H9 (cell line): ENCODE results near the gene IGF2BP3. TPM values are rescaled to one million over a fixed set of nuclear protein-coding genes. Genes with fewer than 3 reads are reported as not detected.
A peak's percentile ranks its signal among the peaks of the same experiment; 100 is the strongest.

Source experiments
- DNase-seq: peaks from one replicate; pipeline ENCODE4 v3.0.0-alpha.2; 2017
- H2AFZ ChIP-seq: one replicate; pipeline ENCODE4 v1.6.1; 2013; ENCODE audit warnings: mild to moderate bottlenecking, low read length, control low read depth, moderate library complexity
- H2AK5ac ChIP-seq: 2 replicates; pipeline ENCODE4 v1.6.1; 2013; ENCODE audit warnings: low read length, control low read depth, mixed read lengths; ENCODE audit not compliant: insufficient read length
- H2BK120ac ChIP-seq: one replicate; pipeline ENCODE4 v1.6.1; 2013; ENCODE audit warnings: low read depth, mild to moderate bottlenecking, low read length, control low read depth, inconsistent platforms; ENCODE audit not compliant: poor library complexity, severe bottlenecking
- H2BK12ac ChIP-seq: 2 replicates; pipeline ENCODE4 v1.6.1; 2013; ENCODE audit warnings: low read length, control low read depth, mixed read lengths, low read depth; ENCODE audit not compliant: insufficient read length
- H2BK15ac ChIP-seq: 2 replicates; pipeline ENCODE4 v1.6.1; 2013; ENCODE audit warnings: low read depth, low read length, control low read depth
- H2BK20ac ChIP-seq: one replicate; pipeline ENCODE4 v1.6.1; 2013; ENCODE audit warnings: low read depth, mild to moderate bottlenecking, low read length, control low read depth, inconsistent platforms; ENCODE audit not compliant: poor library complexity, severe bottlenecking
- H2BK5ac ChIP-seq: 2 replicates; pipeline ENCODE4 v1.6.1; 2013; ENCODE audit warnings: low read length, control low read depth, mixed read lengths; ENCODE audit not compliant: insufficient read length
- H3K14ac ChIP-seq: 2 replicates; pipeline ENCODE4 v1.6.1; 2013; ENCODE audit warnings: low read length, control low read depth; ENCODE audit not compliant: insufficient read depth
- H3K18ac ChIP-seq: 2 replicates; pipeline ENCODE4 v1.6.1; 2013; ENCODE audit warnings: low read depth, mild to moderate bottlenecking, mixed read lengths, low read length, control low read depth; ENCODE audit not compliant: insufficient read length
- H3K23ac ChIP-seq: 2 replicates; pipeline ENCODE4 v1.6.1; 2013; ENCODE audit warnings: low read length, control low read depth, mixed read lengths, low read depth; ENCODE audit not compliant: insufficient read length
- H3K23me2 ChIP-seq: 2 replicates; pipeline ENCODE4 v1.6.1; 2013; ENCODE audit warnings: low read depth, mild to moderate bottlenecking, mixed read lengths, low read length, control low read depth; ENCODE audit not compliant: insufficient read length, poor library complexity, severe bottlenecking
- H3K27ac ChIP-seq: 2 replicates; pipeline ENCODE4 v1.5.1; 2013; ENCODE audit warnings: low read length, control low read depth, mixed read lengths, low read depth; ENCODE audit not compliant: insufficient read length
- H3K27me3 ChIP-seq: 2 replicates; pipeline ENCODE4 v1.6.1; 2013; ENCODE audit warnings: low read length, control low read depth, inconsistent platforms; ENCODE audit not compliant: insufficient read depth
- H3K4ac ChIP-seq: 2 replicates; pipeline ENCODE4 v1.6.1; 2013; ENCODE audit warnings: low read depth, mild to moderate bottlenecking, control low read depth, inconsistent platforms, low read length, moderate library complexity
- H3K4me1 ChIP-seq: 2 replicates; pipeline ENCODE4 v1.6.1; 2013; ENCODE audit warnings: low read length, control low read depth, inconsistent platforms; ENCODE audit not compliant: insufficient read depth
- H3K4me2 ChIP-seq: 2 replicates; pipeline ENCODE4 v1.6.1; 2013; ENCODE audit warnings: low read length, control low read depth, mixed read lengths; ENCODE audit not compliant: insufficient read length, insufficient read depth
- H3K56ac ChIP-seq: 2 replicates; pipeline ENCODE4 v1.6.1; 2013; ENCODE audit warnings: low read depth, mild to moderate bottlenecking, mixed read lengths, low read length, control low read depth; ENCODE audit not compliant: insufficient read length
- H3K79me1 ChIP-seq: 2 replicates; pipeline ENCODE4 v1.6.1; 2013; ENCODE audit warnings: low read depth, mild to moderate bottlenecking, moderate library complexity, low read length, control low read depth, inconsistent platforms; ENCODE audit not compliant: insufficient read depth, poor library complexity, severe bottlenecking
- H3K79me2 ChIP-seq: 2 replicates; pipeline ENCODE4 v1.6.1; 2013; ENCODE audit warnings: low read length, control low read depth, inconsistent platforms; ENCODE audit not compliant: insufficient read depth
- H3K9ac ChIP-seq: 2 replicates; pipeline ENCODE4 v1.6.1; 2013; ENCODE audit warnings: low read length, control low read depth, mixed read lengths; ENCODE audit not compliant: insufficient read length; ENCODE audit errors: extremely low read depth
- H3K9me3 ChIP-seq: one replicate; pipeline ENCODE4 v1.6.1; 2013; ENCODE audit warnings: low read depth, low read length, inconsistent platforms; ENCODE audit not compliant: control insufficient read depth
- H3T11ph ChIP-seq: one replicate; pipeline ENCODE4 v1.6.1; 2013; ENCODE audit warnings: mild to moderate bottlenecking, low read length, control low read depth, inconsistent platforms
- H4K20me1 ChIP-seq: one replicate; pipeline ENCODE4 v1.6.1; 2013; ENCODE audit not compliant: control insufficient read depth, insufficient read length, insufficient read depth
- H4K5ac ChIP-seq: 2 replicates; pipeline ENCODE4 v1.6.1; 2013; ENCODE audit warnings: low read depth, mild to moderate bottlenecking, mixed read lengths, low read length, control low read depth; ENCODE audit not compliant: insufficient read length
- H4K8ac ChIP-seq: replicated peaks from 2 replicates; pipeline ENCODE4 v1.6.1; 2013; ENCODE audit warnings: low read length, control low read depth, mixed read lengths, low read depth; ENCODE audit not compliant: insufficient read length
- H4K91ac ChIP-seq: 2 replicates; pipeline ENCODE4 v1.6.1; 2013; ENCODE audit warnings: low read depth, mild to moderate bottlenecking, moderate library complexity, mixed read lengths, low read length, control low read depth; ENCODE audit not compliant: insufficient read length
- H3K27ac Mint-ChIP-seq, 3 experiments: 2 replicates in 2 of 3; 3 replicates in 1 of 3; pipeline ENCODE4 v1.8.0; 2020 to 2021; ENCODE audit warnings: mixed read lengths in 3 of 3, mild to moderate bottlenecking in 1 of 3, moderate library complexity in 1 of 3
- H3K27me3 Mint-ChIP-seq: 2 replicates; pipeline ENCODE4 v1.8.0; 2021; ENCODE audit warnings: low read depth, mild to moderate bottlenecking, moderate library complexity, mixed read lengths
- H3K36me3 Mint-ChIP-seq, 3 experiments: 2 replicates in 2 of 3; 3 replicates in 1 of 3; pipeline ENCODE4 v1.8.0; 2020 to 2021; ENCODE audit warnings: low read depth in 3 of 3, mixed read lengths in 3 of 3; ENCODE audit not compliant: insufficient read depth in 1 of 3
- H3K4me1 Mint-ChIP-seq, 2 experiments: 2 replicates each; pipeline ENCODE4 v1.8.0; 2020; ENCODE audit warnings: mixed read lengths in 2 of 2
- H3K4me3 Mint-ChIP-seq, 2 experiments: 2 replicates in 1 of 2; 3 replicates in 1 of 2; pipeline ENCODE4 v1.8.0; 2020 to 2021; ENCODE audit warnings: mild to moderate bottlenecking in 2 of 2, mixed read lengths in 2 of 2, moderate library complexity in 1 of 2
- H3K9me3 Mint-ChIP-seq, 2 experiments: 2 replicates in 1 of 2; 3 replicates in 1 of 2; pipeline ENCODE4 v1.8.0; 2020; ENCODE audit warnings: mild to moderate bottlenecking in 2 of 2, mixed read lengths in 2 of 2, moderate library complexity in 1 of 2
- CTCF ChIP-seq: fragments of 200-600 bp; sonication (generic); conservative IDR thresholded peaks from 3 replicates; pipeline ENCODE4 v1.8.0; 2021; ENCODE audit warnings: antibody characterized with exemption, mild to moderate bottlenecking
- WGBS: extraction: QIAGEN DNeasy Blood & Tissue Kit; methylation state at CpG from one replicate; pipeline ENCODE4 v1.1.7; 2013; ENCODE audit warnings: missing lambda C conversion rate, low lambda C conversion rate, mixed read lengths; ENCODE audit not compliant: insufficient read length; ENCODE audit errors: extremely low coverage; 5-methylcytosine and 5-hydroxymethylcytosine counted together
- total RNA-seq: library from RNA; stranded (reverse); gene quantifications from 2 replicates; pipeline ENCODE4 v1.2.1, GENCODE V29; 2021

IGF2BP3 gene
- total RNA-seq, 1 experiment from 2014 or later: 197 TPM

- Histone ChIP-seq H4K5ac (no peak overlapping the region), H3K14ac (no peak overlapping the region; the same call in 1 of the 2 replicates), H4K8ac (no peak overlapping the region), H3K9ac (peak overlapping the region; percentile 91), H3K9me3 (no peaks in the 10 kb centered on the region), H2BK120ac (no peak overlapping the region), H3K27ac (peak overlapping the region; percentile 43), H3K18ac (no peak overlapping the region), H3K79me2 (peaks cover 41% of the 10 kb centered on the region), H3K27me3 (no peaks in the 10 kb centered on the region), H3K4me2 (peak overlapping the region; percentile 96), H3K56ac (no peak overlapping the region), H3K4me1 (peaks cover 9% of the 10 kb centered on the region; the same call in 1 of the 2 replicates), H4K91ac (no peak overlapping the region), H3K4ac (no peak overlapping the region), H2BK15ac (no peak overlapping the region), H2BK5ac (no peak overlapping the region), H3K23ac (no peak overlapping the region), H3T11ph (no peak overlapping the region), H2AK5ac (peak overlapping the region; percentile 43), H3K79me1 (no peaks in the 10 kb centered on the region), H2BK12ac (no peak overlapping the region), H2BK20ac (no peak overlapping the region), H4K20me1 (no peaks in the 10 kb centered on the region), H2AFZ (no peak overlapping the region), H3K23me2 (peaks cover 16% of the 10 kb centered on the region)
- Mint-ChIP-seq H3K4me1 (peaks cover 37 to 38% of the 10 kb centered on the region in 2 experiments), H3K27ac (peak overlapping the region; percentile 88 to 99 (median 98)), H3K9me3 (peaks cover 3 to 6% of the 10 kb centered on the region in 2 experiments; a peak in 4 of 5 replicates), H3K27me3 (no peaks in the 10 kb centered on the region; the same call in 1 of the 2 replicates), H3K36me3 (peaks cover 19 to 24% (median 24%) of the 10 kb centered on the region in 3 experiments), H3K4me3 (peak overlapping the region; percentile 90 to 96)
- no CpG with 5 or more reads among the region's 11 CpGs for WGBS
- no peak for TF ChIP-seq CTCF
- DNase-seq: no peak
Measured at GRCh38 chr7:23467291-23467805, 2.9 kb downstream of the IGF2BP3 start.
